GM21723 (cell line): Measurements from ENCODE around the gene UBE2D2.

Source experiments
- ATAC-seq: cut with Tn5 transposase; IDR thresholded peaks from one replicate; pipeline ENCODE4 v1.9.1; 2021; ENCODE audit warnings: mild to moderate bottlenecking, moderate library complexity; ENCODE audit not compliant: unreplicated experiment

UBE2D2 gene

DNA sequence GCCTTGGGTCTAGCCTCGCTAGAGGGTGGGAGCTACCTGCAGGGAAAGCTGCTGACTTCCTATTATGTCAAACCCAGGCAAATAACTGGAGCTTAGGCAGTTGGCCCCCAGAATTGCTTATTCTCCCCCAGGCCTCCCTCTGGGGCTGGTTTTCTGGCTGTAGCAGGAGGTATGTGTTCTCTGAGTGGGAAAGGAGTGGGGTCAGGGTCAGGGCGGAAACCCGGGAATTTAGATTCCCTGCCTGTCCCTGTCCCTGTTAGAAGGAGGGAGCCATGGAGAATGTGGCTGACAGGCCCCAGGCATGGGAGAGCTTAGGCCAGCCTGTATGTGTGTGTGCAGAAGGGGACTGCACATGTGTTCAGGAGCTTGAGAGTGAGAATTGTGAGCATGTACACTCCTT is 73.4 kb downstream of the UBE2D2 start:
- ATAC-seq: no peak

DNA sequence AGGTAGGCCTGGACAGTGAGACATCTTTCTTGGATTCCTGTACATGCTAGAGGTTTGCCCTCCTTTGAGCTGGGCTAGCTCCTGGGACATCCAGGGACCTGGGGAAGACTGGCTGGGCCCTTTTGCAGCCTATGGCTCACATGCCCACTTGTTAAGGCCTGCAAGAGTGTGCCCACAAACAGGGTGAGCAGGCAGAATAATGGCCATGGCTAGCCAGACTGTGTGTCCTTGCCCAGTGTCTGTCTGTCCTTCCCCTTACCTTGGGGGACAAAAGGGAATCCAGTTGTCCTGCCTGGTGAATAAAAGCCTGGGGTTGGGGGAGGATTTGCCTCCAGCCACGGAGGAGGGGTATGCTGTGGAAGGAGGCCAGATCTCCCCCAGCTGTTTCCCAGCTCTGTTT is 74.1 kb downstream of the UBE2D2 start:
- no peak for ATAC-seq

DNA sequence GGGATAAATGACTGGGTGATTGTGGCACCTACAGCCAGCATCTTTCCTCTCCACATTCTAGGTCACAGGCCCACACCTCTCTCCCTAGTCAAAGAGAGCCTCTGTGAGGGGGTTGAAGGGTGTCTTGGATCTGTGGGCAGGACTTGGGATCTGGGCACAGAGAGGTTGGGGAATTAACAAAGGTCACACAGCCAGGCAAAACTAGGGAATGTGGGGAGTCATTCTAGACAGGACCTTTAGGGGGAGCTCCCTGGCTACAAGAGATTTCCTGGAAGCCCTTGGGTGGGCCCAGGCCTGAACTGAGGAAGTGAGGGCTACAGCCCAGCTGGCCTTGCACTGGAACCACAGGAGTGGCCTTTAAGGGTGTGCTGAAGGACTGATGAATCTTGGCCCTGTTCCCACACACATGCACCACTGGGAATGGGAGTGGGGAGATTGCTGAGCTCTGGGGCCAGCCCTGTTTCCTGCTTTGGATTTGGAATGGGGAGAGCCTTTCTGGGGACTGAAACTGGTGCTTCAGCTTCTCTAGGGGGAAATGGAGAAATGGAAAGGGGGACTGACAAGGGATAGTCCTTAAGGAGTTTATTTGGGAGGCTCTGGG is 74.6 kb downstream of the UBE2D2 start:
- peak; percentile 20 for ATAC-seq

DNA sequence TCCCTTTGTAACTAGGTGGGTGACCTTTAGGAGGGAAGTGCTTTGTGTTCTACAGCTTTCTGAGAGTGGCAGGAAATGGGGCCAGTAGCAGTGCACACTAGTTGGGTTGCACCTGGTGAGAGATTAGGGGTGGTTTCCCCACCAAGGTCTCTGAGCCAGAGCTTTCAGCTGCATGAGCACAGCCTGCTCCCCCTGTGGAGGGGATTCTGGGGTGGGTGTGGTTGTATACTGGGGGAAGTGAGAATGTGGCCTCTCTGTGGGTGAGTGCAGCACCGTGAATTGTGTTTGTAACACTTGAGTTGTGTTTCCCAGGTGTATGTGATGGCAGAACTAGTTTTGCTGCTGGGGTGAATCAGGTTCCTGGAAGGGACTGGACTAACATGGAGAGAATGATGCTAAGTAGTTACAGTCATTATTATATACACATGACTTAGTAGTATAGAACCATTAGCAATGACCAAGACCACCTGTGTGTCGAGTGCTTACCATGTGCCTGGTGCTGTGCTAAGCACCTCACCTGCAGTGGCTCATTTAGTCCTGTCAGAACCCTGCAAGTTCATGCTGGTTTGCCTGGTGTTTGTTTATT is 75.2 kb downstream of the UBE2D2 start:
- ATAC-seq: peak; percentile 71

DNA sequence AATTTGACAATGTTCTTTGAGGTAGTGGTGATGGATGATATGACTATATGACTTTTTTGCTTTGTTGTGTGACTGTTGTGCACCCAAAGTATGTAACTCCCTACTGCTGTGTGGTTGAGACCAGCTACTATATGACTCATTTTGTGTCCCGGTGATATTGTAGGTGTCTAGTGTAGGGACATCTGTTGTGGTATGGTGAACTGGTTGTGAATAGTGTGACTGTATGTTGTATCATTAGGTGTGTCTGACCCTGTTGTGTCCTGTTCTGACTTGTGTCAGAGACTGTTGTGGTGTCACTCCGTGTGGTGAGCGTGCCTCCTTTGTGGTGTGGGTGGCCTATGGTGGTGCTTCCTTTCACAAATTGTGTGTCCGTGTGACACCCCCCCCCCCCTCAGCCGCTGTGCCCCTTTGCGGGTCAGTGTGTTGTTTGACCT is 75.9 kb downstream of the UBE2D2 start:
- no peak for ATAC-seq

DNA sequence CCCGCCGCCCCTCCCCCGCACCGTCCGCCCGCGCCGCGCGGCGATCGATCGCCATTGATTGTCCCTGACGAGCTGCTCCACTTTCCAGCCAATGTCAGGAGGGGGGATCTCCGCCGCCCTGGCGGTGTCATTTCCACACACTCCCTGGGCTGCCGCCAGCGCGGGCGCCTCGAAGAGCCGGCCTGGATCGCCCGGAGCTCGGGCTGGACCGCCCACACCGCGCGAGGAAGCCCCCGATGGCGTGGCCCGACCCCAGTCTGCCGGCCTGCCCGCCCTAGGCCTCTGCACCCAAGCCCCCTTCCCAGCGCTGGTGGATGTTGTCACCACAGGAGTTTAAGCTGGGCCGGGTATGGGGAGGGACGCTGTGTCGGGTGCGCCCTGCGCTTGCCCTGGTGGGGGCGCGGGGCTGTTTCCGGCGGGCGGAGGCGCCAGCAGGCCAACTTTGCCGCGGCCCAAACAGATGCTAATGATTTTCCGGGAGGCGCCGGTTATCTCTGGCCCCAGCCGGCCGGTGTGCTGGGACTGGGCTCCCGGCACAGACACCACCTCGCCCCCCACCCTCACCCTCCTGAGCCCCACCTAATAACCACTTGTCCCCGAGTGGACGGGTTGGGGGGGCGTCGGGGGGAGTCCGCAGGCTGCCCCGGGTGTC is 76.4 kb downstream of the UBE2D2 start:
- peak; percentile 28 for ATAC-seq

DNA sequence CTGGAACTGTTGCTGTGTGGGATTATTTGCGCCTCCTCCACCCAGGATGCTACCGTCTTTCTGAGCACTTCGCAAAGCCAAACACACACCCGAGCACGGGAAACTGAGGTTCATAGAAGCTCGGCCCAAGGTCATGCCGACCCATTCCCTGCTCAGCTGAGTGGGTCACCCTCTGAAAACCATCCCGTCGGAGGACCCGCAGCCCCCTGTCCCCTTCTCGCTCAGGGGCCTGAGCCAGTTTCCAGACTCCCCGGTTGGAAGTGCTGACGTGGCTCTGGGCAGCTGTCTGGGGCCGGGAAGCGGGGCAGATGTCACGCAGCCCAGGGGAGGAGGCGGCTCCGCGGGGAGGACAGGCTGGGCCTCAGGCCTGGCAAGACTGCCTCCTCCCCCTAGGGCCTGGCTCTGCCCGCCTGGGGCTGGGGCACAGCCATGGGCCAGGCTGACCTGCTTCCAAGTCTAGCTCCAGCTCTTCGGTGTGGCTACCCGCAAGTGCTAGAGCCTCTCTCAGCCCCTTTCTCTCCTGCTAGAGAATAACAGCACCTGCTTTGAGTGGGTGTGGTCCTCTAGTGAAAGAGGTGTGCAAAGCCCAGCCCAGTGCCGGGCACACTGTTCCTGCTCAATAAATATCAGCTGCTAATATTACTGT is 77.1 kb downstream of the UBE2D2 start:
- peak; percentile 28 for ATAC-seq

DNA sequence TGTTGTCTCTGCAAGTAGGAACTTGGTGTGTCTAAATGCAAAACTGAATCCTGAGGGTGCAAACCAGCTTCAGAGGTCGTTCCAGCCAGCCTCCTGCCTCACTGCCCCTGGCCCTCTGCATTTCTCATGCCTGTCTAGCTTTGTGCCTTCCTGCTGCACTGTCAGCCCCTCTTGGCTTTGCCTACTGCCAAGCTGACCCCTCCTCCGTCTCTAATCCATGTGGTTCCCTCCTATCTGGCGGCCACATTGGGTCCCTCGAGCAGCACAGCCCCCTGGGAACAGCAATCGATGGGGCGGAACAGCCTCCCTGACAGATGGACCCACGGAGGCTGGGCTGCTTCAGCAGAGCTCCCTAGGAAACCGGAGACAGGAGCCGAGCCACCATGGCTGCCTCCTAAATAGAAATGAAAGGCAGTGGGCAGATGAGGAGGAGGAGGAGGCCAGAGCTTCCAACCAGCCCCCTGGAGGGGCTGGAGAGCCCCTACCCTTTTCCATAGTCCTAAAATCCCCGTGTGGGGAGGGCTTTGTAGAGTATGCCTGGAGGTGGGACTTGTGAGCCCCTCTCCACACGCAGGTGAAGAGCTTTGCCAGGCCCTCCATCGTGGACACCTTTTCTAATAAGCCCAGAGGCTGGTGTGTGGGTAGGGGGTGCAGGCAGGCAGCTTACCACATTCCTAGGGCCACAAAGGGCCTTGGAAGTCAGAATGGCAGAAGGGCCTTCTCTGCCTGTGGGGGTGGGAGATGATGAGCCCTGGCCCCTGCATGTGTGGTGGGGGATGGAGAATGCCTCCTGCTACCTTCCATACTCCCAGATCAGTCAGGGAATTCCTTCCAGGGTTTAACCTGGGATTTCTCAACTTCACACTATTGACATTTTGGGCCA is 77.8 kb downstream of the UBE2D2 start:
- ATAC-seq: no peak

DNA sequence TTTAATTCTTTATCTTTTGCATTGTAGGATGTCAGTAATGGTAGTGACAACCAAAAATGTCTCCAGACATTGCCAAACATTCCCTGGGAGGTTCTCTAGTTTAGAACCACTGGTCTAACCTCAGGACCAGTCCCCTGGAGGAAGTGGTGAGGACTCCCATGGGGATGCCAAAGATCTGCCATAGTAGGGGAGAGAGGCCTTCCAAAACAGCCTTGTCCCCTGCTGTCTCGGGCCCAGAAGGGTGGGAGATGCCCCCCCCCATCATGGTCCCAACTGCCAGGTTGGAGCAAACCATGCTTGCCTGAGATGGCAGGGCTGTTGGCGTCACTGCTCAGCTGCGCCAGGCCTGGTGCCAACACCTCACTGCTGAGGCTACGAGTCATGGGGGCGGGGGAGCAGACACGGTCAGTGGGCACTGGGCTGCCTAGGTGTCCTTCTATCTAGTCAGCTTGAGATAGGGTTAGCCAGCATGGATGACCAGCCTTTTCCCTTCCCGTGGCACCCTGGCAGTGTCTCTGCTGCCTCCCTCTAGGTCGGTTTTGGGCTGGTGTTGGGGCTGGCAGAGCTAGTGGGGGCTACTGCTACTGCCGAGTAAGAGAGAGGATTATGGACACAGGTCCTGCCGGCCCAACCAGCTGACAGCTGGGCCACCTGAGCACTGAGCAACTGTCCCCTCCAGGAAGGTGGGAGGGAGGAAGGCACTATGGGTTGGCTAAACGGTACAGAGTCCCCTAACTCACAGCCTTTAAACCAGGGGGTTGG is 78.7 kb downstream of the UBE2D2 start:
- ATAC-seq: no peak

DNA sequence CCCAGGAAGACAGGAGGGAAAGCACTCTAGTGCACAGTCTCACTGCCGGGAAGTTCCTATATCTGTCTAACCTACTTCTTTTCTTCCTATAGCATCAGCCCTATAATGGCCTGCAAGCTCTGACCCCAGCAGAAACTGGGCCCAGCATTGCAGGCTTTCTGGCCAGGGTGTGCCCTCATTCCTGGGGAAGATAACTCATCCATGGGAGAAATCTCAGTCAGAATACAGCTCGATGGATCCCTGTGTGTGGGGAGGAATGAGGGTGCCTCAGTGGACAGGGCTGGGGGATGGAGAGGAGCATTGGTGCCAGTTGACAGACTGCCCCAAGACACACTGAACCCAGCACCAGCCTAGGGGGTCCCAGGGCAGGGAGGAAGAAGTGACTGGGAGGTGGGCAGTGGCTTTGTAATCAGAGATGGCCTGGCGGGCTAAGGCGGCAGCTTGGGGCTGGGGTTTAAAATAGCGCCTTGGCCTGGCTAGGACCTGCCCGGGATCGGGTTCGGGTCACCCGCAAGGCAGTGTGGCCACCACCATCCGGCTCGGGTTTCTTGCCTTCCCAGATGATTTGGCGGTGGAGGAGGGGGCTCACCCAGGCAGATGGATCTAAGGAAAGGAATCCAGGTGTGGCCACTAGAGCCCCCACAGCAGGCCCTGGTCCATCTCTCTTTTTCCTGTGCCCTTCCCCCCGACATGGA is 79.4 kb downstream of the UBE2D2 start:
- no peak for ATAC-seq

DNA sequence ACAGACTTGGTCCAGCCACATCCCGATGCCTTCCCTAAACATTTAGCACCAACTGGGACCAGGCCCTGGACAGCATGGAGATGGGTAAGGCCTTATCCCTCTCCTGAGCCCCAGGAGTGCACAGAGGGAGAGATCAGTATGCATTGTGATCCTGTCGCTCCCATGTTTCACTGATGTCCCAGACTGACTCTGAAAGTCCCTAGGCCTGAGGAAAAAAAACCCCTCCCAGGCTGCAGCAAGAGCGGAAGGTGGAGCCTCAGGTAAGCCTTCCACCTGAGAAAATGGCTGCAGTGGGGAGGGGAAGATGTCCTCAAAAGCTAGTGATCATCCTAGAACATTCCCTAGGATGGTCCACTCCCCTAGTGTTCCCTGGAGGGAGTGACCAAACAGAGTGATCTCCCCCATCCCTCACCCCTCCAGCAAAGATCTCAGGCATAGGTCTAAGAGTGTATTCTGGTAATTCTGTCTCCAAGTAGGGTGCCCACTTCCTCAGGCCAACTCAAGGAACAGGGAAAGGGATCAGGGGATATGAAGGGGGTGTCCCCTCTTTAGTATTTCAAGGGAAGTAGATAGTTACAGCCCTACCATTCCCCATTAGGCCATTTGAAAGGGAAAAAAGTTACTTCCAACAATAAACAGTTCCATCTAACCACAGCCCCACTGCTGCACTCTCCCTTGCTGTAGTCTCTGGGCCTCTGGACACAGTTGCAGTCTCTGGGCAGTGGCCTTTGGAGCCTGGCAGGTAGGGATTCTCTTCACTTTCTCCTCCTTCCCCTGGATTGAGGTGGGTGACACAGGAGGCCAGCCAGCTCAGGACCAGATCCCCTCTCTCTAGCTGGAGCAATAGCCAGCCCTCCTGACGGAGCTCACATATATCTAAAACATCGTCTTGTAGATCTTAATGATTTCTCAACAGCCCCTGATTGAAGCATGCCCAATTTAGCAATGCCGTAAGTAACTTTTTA is 80.3 kb downstream of the UBE2D2 start:
- no peak for ATAC-seq

DNA sequence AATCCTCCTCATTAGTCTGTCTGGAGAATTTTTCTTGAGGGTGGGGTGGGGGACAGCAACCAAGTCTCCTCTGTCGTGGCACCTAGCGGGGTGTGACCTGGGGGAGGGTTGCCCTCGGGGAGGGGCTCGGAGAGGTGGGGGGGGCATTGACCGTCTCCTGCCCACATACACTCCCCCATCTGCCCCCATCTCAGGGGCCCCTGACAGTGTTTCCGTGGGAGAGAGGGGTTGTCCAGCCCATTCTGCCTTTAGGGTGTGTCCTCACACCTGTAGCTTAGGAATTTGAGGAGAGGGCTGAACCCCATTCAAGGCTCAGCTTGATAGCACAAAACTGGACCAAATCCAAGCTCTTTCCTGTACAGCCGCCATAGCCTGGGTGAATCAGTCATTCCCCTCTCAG is 81.1 kb downstream of the UBE2D2 start:
- ATAC-seq: no peak

DNA sequence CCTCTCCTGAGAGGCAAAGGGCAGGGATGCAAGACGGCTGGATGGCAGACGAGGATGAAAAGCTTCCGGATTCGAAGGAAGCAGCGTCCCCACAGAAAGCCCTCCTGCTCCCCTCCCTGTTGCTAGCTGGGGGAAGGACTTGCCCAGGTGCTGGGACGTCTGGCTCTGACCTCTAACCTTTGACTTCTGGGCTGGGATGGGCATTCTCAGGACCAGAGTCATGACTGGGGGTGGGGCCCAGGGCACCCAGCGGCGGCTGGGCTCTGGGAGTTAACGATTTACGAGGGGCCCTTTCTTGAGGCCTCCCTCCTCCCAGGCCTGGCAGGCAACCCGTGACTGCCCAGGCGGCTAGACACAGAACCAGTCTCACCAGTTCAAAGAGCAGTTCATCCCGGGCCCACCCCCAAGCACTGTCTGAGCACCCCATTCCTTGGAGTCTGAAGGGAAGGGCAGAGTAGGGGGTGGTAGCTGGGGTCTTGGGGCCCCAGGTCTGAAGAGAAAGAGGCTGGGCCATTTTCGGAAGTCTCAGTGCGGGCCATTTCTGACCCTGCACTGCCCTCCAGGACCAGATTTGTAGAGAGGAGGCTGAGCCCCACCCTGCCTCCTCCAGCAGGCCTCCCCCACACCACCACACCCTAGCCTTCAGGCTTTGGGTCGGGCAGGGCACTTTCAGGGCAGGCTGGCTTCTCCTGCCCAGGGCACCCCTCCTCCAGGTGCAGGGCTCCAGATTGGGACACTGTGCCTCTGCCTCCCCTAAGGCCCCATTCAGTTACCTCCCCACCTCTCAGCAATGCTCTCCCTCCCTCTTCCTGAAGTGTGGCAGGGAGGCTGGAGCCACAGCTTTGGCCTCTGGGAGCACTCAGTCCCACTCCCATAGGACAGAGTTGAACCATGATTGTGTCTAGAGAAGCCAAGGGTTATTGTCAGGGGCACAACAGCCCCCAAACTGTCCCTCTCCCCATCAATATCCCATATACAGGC is 82.0 kb downstream of the UBE2D2 start:
- ATAC-seq: no peak

DNA sequence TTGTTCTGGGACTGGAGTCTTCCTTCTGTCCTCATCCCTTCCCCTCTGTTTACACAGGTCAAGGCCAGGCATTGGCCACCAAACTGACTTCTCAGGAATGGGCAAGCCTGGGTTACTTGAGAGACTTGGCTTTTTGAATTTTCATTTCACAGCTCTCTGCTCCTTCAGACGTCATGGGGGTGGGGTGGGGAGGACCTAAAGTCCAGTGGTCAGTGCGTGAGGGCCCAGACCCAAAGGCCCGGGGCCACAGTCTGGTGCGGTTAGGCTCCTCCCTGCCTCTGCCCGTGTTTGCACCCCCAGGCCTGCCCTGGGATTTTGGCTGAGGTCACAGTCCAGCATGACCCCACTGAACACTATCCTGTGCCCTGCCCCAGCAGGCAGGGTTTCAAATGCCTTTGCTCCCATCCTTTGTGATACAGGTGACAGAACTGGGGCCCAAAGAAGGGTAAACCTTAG is 82.9 kb downstream of the UBE2D2 start:
- no peak for ATAC-seq

DNA sequence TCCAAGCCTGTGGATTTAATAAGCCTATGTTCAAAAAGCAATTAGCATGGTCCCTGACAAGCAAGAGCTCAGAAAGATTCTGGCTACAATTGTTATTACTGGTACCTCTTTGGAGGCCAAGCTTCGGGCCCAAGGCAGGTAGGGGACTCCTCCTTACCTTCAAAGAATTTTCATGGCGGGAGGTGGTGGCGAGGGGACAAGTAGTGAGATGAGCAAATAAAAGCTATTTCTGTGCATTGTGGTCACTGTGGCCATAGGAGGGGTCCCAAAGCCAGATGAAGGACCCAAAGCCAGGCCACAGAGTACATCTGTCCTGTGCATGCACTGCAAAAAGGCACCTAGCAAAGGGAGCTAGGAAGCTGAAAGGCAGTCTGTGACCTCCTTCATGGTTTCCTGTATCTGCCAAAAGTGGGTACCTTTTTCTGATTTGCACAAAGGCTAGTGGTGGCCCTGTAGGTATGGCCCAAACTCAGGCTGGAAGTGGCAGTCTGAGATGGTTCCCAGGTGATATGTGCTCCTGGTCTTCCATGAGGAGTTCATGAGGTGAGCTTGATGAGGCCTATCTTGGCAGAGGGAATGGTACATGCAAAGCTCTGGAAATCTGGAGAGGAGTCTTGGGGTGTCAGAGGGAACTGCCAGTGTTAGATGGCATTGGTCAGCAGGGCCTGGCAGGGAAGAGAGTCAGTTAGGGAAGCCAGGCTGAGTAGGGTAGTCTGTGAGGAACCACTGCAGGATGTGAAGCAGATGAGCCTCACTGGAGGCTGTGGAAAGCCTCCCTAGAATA is 83.7 kb downstream of the UBE2D2 start:
- ATAC-seq: no peak

DNA sequence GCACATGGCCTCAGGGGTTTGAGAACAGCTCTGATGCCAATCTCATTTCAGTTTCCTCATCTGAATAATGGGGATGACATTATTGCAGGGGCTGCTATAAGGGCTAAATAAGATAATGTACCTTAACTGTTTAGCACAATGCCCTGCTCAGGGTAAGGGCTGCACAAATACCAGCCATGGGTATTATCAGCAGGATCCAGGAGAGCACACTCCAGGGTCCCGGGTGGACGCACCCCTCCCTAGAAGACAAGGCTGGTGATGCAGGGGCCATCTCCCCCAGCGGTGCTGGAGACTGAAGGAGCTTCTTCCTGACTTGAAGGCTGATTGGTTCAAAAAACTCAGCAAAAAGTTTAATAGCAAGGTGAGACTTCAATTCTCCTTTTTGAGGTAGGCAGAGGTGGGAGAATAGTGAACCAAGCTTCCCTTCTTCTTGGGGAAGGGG is 84.3 kb downstream of the UBE2D2 start:
- no peak for ATAC-seq
